ENCODE measurements around the gene MAPK13.
"Not testable (repeated sequence)": the region's sequence is repeated elsewhere in the genome, so short reads cannot be mapped to it uniquely, and the experiment has no call there.

Gene MAPK13

GRCh38 chr6:36129941-36130666 lies at the start of gene MAPK13:
MAPK13 (plus strand) TSS chr6:36130513; CDS start chr6:36130583, 70 bp downstream.
- DNase-seq (ENCODE audit: low read depth, low spot score) = no peak

GRCh38 chr6:36082318-36082717 lies 48.0 kb upstream of the MAPK13 start:
- DNase-seq (ENCODE audit: low read depth, low spot score) = no peak

DNA sequence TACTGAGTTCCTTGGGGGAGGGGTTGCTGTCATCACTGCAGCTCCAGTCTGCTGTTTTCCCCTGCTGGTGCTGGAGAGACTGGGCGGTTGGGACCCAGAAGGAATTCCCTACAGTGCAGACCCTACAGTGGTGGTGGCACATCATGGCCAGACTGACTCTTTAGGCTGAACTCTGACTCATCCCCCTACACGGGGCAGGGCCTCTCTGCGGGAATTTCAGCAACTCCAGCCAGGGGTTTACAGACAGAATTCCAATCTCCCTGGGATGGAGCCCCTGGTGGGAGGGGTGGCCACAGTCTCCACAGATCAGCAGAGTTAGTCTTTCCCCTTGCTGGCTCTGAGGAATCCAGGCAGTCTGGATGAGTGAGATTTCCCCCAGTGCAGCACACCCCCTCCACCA lies 46.9 kb upstream of the MAPK13 start:
- no peak for DNase-seq (ENCODE audit: low read depth, low spot score)

- DNase-seq (ENCODE audit: low read depth, low spot score) = not testable (repeated sequence)
Measured at GRCh38 chr6:36088204-36088603, 42.1 kb upstream of the MAPK13 start.

DNA sequence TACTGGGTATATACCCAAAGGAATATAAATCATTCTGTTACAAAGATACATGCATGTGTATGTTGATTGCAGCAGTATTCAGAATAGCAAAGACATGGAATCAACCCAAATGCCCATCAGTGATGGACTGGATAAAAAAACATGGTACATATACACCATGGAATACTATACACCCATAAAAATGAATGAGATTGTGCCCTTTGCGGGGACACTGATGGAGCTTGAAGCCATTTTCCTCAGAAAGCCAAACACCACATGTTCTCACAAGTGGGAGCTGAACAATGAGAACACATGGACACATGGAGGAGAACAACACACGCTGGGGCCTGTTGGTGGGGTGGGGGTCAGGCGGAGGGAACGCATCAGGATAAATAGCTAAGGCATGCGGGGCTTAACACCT lies 41.3 kb upstream of the MAPK13 start:
- DNase-seq (ENCODE audit: low read depth, low spot score) = no peak

DNA sequence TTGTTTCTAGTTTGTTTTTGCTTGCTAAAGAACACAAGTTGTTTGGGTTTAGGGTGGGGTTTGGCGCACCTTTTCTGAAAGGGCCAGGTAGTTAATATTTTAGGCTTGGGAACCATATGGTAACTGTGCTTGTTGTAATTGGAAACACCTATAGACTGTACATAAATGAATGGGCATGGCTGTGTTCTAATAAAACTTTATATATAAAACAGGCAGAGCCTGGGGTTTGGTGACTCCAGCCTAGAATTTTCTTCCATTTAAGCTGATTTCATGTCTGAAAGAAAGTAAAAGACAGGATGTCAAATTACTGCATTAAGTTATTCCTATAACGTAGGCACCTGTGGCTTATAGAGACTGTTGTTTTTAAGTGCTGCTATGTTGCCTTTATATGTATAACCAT lies 36.1 kb upstream of the MAPK13 start:
- no peak for DNase-seq (ENCODE audit: low read depth, low spot score)

DNA sequence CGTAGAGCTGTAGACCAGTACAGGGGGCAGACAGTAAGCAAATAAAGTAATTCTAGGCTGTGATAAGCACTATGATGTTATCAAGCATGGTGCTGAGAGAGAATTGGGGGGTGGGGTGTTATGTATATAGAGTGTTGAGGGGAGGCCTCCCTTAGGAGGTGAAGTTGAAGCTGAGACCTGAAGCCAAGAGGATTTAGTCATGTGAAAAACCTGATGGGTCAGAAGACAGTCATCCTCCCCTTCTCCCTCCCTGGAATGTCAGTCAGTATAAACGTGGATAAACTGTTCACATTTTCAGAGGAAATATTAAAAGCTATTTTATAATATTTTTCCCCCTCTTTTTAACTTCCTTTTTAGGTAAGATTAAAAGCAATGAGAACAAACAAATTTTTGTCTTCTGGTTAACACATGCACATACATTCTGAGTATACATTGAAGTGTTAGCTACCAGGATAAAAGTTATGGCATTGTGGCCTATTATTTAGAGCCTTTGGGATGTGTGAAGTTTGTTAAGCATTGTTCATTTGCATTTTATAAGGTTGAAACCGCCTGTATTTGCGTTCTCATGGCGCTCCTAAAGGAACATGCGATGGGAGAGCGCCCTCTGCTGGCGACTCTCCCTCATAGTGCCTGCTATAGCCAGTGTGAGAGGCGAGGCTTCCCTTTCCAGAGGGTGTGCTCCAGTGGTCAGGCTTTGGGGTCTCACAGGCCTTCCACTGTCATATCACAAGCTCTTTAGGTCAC lies 35.4 kb upstream of the MAPK13 start:
- peak; percentile 61 for DNase-seq (ENCODE audit: low read depth, low spot score)

- DNase-seq (ENCODE audit: low read depth, low spot score) = no peak
Measured at GRCh38 chr6:36095497-36096391, 34.6 kb upstream of the MAPK13 start.

GRCh38 chr6:36098253-36098919 lies 31.9 kb upstream of the MAPK13 start:
- no peak for DNase-seq (ENCODE audit: low read depth, low spot score)

- DNase-seq (ENCODE audit: low read depth, low spot score) = no peak
Measured at GRCh38 chr6:36098920-36099647, 31.2 kb upstream of the MAPK13 start.

- no peak for DNase-seq (ENCODE audit: low read depth, low spot score)
Measured at GRCh38 chr6:36099869-36100483, 30.3 kb upstream of the MAPK13 start.

GRCh38 chr6:36101691-36102090 lies 28.6 kb upstream of the MAPK13 start:
- DNase-seq (ENCODE audit: low read depth, low spot score) = no peak

- no peak for DNase-seq (ENCODE audit: low read depth, low spot score)
Measured at GRCh38 chr6:36102853-36103252, 27.5 kb upstream of the MAPK13 start.

DNA sequence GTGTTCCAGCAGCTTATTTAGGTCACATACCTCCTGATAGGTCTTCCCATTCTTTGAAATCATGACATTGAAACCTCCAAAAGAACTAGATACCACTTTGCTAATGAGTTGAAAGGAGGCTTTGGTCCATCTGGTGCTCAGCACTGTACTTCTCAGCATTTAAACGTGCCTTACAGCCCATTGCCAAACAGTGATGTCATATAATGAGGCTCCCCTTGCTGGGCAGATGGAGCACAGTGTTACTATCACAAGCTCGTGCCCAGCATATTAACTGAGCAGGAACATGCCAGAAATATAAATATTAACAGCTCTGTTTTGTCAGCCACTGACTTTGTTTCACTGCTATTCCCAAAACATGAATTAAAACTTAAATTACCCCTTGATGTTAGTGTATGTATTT lies 25.5 kb upstream of the MAPK13 start:
- no peak for DNase-seq (ENCODE audit: low read depth, low spot score)

- DNase-seq (ENCODE audit: low read depth, low spot score) = no peak
Measured at GRCh38 chr6:36109092-36109491, 21.2 kb upstream of the MAPK13 start.

- no peak for DNase-seq (ENCODE audit: low read depth, low spot score)
Measured at GRCh38 chr6:36110050-36110449, 20.3 kb upstream of the MAPK13 start.

DNA sequence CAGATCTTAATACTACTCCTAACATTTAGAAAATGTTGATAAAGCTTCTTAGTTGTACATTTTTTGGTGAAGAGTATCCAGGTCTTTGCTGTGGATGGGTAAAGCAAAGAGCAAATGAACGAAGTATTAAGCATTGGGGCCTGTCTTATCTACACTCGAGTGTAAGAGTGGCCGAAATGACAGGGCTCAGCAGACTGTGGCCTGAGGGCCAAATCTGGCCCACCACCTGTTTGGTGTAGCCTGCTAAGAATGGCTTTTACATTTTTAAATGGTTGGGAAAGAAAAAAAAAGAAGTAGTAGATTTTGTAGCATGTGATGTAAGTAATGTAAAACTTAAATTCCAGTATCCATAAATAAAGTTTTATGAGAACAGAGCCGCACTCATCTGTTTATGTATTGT lies 19.4 kb upstream of the MAPK13 start:
- DNase-seq (ENCODE audit: low read depth, low spot score) = no peak

- DNase-seq (ENCODE audit: low read depth, low spot score) = no peak
Measured at GRCh38 chr6:36111526-36111925, 18.8 kb upstream of the MAPK13 start.

- DNase-seq (ENCODE audit: low read depth, low spot score) = no peak
Measured at GRCh38 chr6:36113049-36113448, 17.3 kb upstream of the MAPK13 start.

DNA sequence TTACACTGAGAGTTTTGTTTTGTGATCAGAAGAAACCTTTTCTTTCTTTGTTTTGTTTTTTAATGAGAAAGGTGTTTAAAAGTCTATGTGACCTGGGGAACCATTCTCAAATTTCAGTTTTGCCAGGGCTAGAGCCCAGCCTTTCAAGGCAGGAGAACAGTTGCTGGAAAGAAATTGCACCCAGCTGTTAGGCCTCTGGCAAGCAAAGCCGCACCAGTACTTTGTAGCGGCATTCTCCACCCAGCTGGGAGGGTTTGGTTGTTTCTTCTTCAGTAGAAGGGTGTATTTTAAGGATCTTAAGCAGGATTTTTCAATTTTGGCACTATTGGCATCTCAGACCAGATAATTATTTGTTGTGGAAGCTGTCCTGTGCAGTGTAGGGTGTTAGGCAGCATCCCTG lies 16.6 kb upstream of the MAPK13 start:
- no peak for DNase-seq (ENCODE audit: low read depth, low spot score)

All from smooth muscle cell of the brain vasculature (primary cell).